H7 (cell line): ENCODE measurements around the gene TDRD7. TPM values are rescaled to one million over a fixed set of nuclear protein-coding genes. Genes with fewer than 3 reads are reported as not detected.
A peak's percentile ranks its signal among the peaks of the same experiment; 100 is the strongest.

Source experiments
- DNase-seq: peaks from one replicate; pipeline ENCODE4 v3.0.0; 2012
- H3K27me3 ChIP-seq: 2 replicates; pipeline ENCODE4 v1.6.0; 2011; ENCODE audit warnings: mild to moderate bottlenecking, low read length; ENCODE audit not compliant: control insufficient read depth, insufficient read depth
- H3K36me3 ChIP-seq: replicated peaks from 2 replicates; pipeline ENCODE4 v1.5.1; 2011; ENCODE audit warnings: low read length; ENCODE audit not compliant: control insufficient read depth, insufficient read depth
- H3K4me3 ChIP-seq: 2 replicates; pipeline ENCODE4 v1.5.1; 2011; ENCODE audit warnings: low read depth, mild to moderate bottlenecking, control low read depth, low read length, moderate library complexity; ENCODE audit not compliant: insufficient read depth
- total RNA-seq: library from RNA; depleted of rRNA; stranded (reverse); fragments of >200 nt; shearing (Covaris generic); gene quantifications from 2 replicates; pipeline ENCODE4 v1.2.3, GENCODE V29; 2014

TDRD7 gene
- total RNA-seq, 1 experiment from 2014 or later = 7.7 TPM

- no peaks in the 10 kb centered on the region for H3K27me3 ChIP-seq
- H3K36me3 ChIP-seq = no peaks in the 10 kb centered on the region
- DNase-seq = no peak
- no peak overlapping the region for H3K4me3 ChIP-seq
Observed at GRCh38 chr9:97462159-97462558, 50.3 kb downstream of the TDRD7 start.

- Histone ChIP-seq H3K36me3 (no peaks in the 10 kb centered on the region), H3K27me3 (no peaks in the 10 kb centered on the region), H3K4me3 (no peak overlapping the region)
- DNase-seq = no peak
Observed at GRCh38 chr9:97462914-97463313, 51.0 kb downstream of the TDRD7 start.

- H3K4me3 ChIP-seq = no peak overlapping the region
- no peaks in the 10 kb centered on the region for H3K36me3 ChIP-seq
- no peaks in the 10 kb centered on the region for H3K27me3 ChIP-seq
- DNase-seq = peak; percentile 69
Observed at GRCh38 chr9:97468658-97469448, 57.0 kb downstream of the TDRD7 start.

- no peaks in the 10 kb centered on the region for H3K27me3 ChIP-seq
- DNase-seq = peak; percentile 43
- no peaks in the 10 kb centered on the region for H3K36me3 ChIP-seq
- no peak overlapping the region for H3K4me3 ChIP-seq
Observed at GRCh38 chr9:97470076-97470475, 58.2 kb downstream of the TDRD7 start.

GRCh38 chr9:97473717-97474116 lies 61.8 kb downstream of the TDRD7 start:
- no peak for DNase-seq
- H3K36me3 ChIP-seq = no peaks in the 10 kb centered on the region
- no peak overlapping the region for H3K4me3 ChIP-seq
- H3K27me3 ChIP-seq = no peaks in the 10 kb centered on the region

- Histone ChIP-seq H3K4me3 (no peak overlapping the region), H3K36me3 (no peaks in the 10 kb centered on the region), H3K27me3 (no peaks in the 10 kb centered on the region)
- no peak for DNase-seq
Observed at GRCh38 chr9:97474372-97474925, 62.6 kb downstream of the TDRD7 start.

- no peaks in the 10 kb centered on the region for H3K27me3 ChIP-seq
- DNase-seq = no peak
- H3K4me3 ChIP-seq = no peak overlapping the region
- H3K36me3 ChIP-seq = no peaks in the 10 kb centered on the region
Observed at GRCh38 chr9:97475059-97475458, 63.2 kb downstream of the TDRD7 start.

GRCh38 chr9:97478301-97478981 lies 66.5 kb downstream of the TDRD7 start:
- no peak for DNase-seq
- Histone ChIP-seq H3K36me3 (no peaks in the 10 kb centered on the region), H3K27me3 (no peaks in the 10 kb centered on the region), H3K4me3 (no peak overlapping the region)

GRCh38 chr9:97479496-97480159 lies 67.7 kb downstream of the TDRD7 start:
- no peaks in the 10 kb centered on the region for H3K36me3 ChIP-seq
- H3K27me3 ChIP-seq = no peaks in the 10 kb centered on the region
- H3K4me3 ChIP-seq = no peak overlapping the region
- DNase-seq = no peak

- Histone ChIP-seq H3K4me3 (no peak overlapping the region), H3K36me3 (no peaks in the 10 kb centered on the region), H3K27me3 (no peaks in the 10 kb centered on the region)
- DNase-seq = no peak
Observed at GRCh38 chr9:97480174-97480573, 68.3 kb downstream of the TDRD7 start.

GRCh38 chr9:97480749-97481148 lies 68.9 kb downstream of the TDRD7 start:
- DNase-seq = no peak
- H3K27me3 ChIP-seq = no peaks in the 10 kb centered on the region
- H3K4me3 ChIP-seq = no peak overlapping the region
- no peaks in the 10 kb centered on the region for H3K36me3 ChIP-seq

- no peaks in the 10 kb centered on the region for H3K36me3 ChIP-seq
- no peak overlapping the region for H3K4me3 ChIP-seq
- DNase-seq = no peak
- H3K27me3 ChIP-seq = no peaks in the 10 kb centered on the region
Observed at GRCh38 chr9:97484134-97484533, 72.2 kb downstream of the TDRD7 start.

GRCh38 chr9:97487107-97487506 lies 75.2 kb downstream of the TDRD7 start:
- Histone ChIP-seq H3K36me3 (no peaks in the 10 kb centered on the region), H3K27me3 (no peaks in the 10 kb centered on the region), H3K4me3 (no peak overlapping the region)
- no peak for DNase-seq

GRCh38 chr9:97487861-97488260 lies 76.0 kb downstream of the TDRD7 start:
- Histone ChIP-seq H3K4me3 (no peak overlapping the region), H3K36me3 (no peaks in the 10 kb centered on the region), H3K27me3 (no peaks in the 10 kb centered on the region)
- no peak for DNase-seq
